Uterus (tissue), 4 donors: ENCODE measurements around the gene RCHY1. TPM values are rescaled to one million over a fixed set of nuclear protein-coding genes. Genes with fewer than 3 reads are reported as not detected.

Experiments
- DNase-seq, 2 donors: peaks; one replicate each; pipeline ENCODE4 v3.0.0-alpha.2; 2019 to 2020
- H3K27ac ChIP-seq, 2 donors: fragments of 200-600 bp; sonication (generic); 1 replicate in 1 of 2; 2 replicates in 1 of 2; pipeline ENCODE4 v1.5.1; 2016 to 2018
- H3K27me3 ChIP-seq, 2 donors: fragments of 200-600 bp; sonication (generic); one replicate each; pipeline ENCODE4 v1.5.1; 2018 to 2019; ENCODE audit warnings: control low read depth in 1 of 2
- H3K36me3 ChIP-seq, 2 donors: fragments of 200-600 bp; sonication (generic); one replicate each; pipeline ENCODE4 v1.5.1; 2019; ENCODE audit warnings: control low read depth in 1 of 2
- H3K4me1 ChIP-seq, 2 donors: fragments of 200-600 bp; sonication (generic); one replicate each; pipeline ENCODE4 v1.5.1; 2018 to 2019; ENCODE audit warnings: control low read depth in 1 of 2
- H3K4me3 ChIP-seq, 2 donors: fragments of 200-600 bp; sonication (generic); 1 replicate in 1 of 2; 2 replicates in 1 of 2; pipeline ENCODE4 v1.5.1; 2018 to 2019; ENCODE audit warnings: mild to moderate bottlenecking in 1 of 2
- H3K9me3 ChIP-seq, 2 donors: fragments of 200-600 bp; sonication (generic); one replicate each; pipeline ENCODE4 v1.5.1; 2019; ENCODE audit warnings: control low read depth in 1 of 2
- CTCF ChIP-seq, 4 experiments: fragments of 200-600 bp in 2 of 4; fragments of 450-650 bp in 2 of 4; sonication (generic) in 2 of 4; IDR thresholded peaks; one replicate each; pipeline ENCODE4 v1.5.1; 2016 to 2019; ENCODE audit warnings: antibody characterized with exemption in 4 of 4, mild to moderate bottlenecking in 2 of 4, moderate library complexity in 1 of 4
- POLR2A ChIP-seq, 2 donors: fragments of 450-650 bp; IDR thresholded peaks; one replicate each; pipeline ENCODE4 v1.6.1; 2016; ENCODE audit warnings: antibody characterized with exemption in 2 of 2, mild to moderate bottlenecking in 1 of 2, moderate library complexity in 1 of 2
- intact Hi-C: fragments of 100-400 bp; cut with DNase I; formaldehyde crosslinking; loops from one replicate; pipeline ENCODE4 v1.15.1; 2023; ENCODE audit warnings: low total_unique reads
- total RNA-seq, 4 donors: library from RNA; depleted of rRNA in 3 of 4; stranded (reverse); fragments of >200 nt in 3 of 4; gene quantifications; one replicate each; pipeline versions ENCODE4 v1.1.0 to v1.2.4, GENCODE V29; 2014 to 2023
- donor health status: DM: yes; HTN: yes; CAD: no.

RCHY1 gene
- total RNA-seq, 4 donors from 2014 or later: 26.8 to 64.9 (median 33.5) TPM

DNA sequence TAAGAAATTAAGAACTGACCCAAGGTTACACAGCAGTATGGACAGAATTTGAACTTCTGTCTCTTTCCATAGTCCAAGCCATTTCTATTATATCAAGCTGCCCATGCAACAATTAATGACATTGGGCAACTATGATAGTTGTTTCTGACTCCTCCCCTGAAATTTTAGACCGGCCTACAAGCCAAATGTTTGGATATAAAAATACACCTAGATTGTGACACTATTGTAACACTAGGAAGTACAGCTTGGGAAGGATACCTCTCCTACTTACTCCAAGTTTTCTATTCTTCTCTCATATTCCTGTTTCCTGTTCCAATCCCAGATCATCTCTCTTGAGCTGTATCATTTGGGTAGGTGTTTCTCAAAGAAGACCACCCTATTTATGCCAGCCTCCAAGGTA is 43.5 kb downstream of the RCHY1 start:
- Histone ChIP-seq H3K4me1 (no peaks in the 10 kb centered on the region), H3K36me3 (no peaks in the 10 kb centered on the region), H3K27ac (no peak overlapping the region), H3K9me3 (no peaks in the 10 kb centered on the region), H3K27me3 (no peaks in the 10 kb centered on the region), H3K4me3 (no peak overlapping the region)
- DNase-seq: no peak
- TF ChIP-seq CTCF (IDR thresholded peaks at IDR 0.05): no peak
- no peak for TF ChIP-seq POLR2A (IDR thresholded peaks at IDR 0.05)
- intact Hi-C loops: no loop called here

DNA sequence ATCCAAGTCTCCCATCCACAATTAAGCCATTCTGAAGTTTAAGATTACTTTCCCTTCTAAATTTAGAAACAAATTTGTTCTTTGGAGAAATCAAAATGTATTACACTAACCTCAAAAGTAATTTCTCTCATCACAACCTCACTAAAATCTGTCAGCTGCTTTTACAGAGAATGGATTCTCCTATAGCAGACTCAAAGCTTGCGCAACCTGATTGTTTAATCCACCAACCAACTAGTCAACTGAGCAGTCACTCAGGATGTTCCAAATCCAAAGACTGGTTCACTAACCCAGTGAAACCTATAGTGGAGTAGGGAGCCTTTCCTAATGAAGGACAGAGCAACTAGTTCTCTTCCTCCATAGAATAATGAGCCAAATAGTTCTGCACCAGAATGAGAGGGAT is 44.3 kb downstream of the RCHY1 start:
- Histone ChIP-seq H3K4me1 (no peaks in the 10 kb centered on the region), H3K36me3 (no peaks in the 10 kb centered on the region), H3K27ac (no peak overlapping the region), H3K4me3 (no peak overlapping the region), H3K27me3 (no peaks in the 10 kb centered on the region), H3K9me3 (no peaks in the 10 kb centered on the region)
- no peak for DNase-seq
- intact Hi-C loops: no loop called here
- no peak for TF ChIP-seq POLR2A (IDR thresholded peaks at IDR 0.05)
- TF ChIP-seq CTCF (IDR thresholded peaks at IDR 0.05): no peak

- Histone ChIP-seq H3K36me3 (no peaks in the 10 kb centered on the region), H3K27ac (no peak overlapping the region), H3K27me3 (no peaks in the 10 kb centered on the region), H3K9me3 (no peaks in the 10 kb centered on the region), H3K4me3 (no peak overlapping the region), H3K4me1 (no peaks in the 10 kb centered on the region)
- TF ChIP-seq POLR2A (IDR thresholded peaks at IDR 0.05) (no peak), CTCF (IDR thresholded peaks at IDR 0.05) (no peak)
- no peak for DNase-seq
- intact Hi-C loops: no loop called here
Observed at GRCh38 chr4:75457365-75457764, 56.8 kb downstream of the RCHY1 start.

DNA sequence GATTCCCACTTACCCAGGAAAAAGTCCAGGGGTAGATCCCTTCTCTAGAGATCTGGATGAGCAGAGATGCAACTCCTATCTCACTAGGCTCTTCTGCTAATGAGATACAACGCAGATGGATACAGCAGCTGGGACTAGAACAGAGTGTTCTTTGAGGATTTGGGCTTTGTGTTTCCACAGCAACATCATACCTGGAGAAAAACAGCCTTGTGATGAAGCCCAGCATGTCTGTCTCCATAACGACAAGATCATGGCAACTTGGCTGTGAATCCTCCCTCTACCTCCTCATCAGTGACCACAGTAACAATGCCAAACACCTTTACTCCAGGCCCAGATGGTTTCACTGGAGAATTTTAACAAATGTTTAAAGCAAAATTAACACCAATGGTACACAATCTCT is 80.1 kb downstream of the RCHY1 start:
- intact Hi-C loops: no loop called here

GRCh38 chr4:75432683-75433082 is 81.5 kb downstream of the RCHY1 start:
- H3K4me1 ChIP-seq: no peaks in the 10 kb centered on the region
- H3K27ac ChIP-seq: no peak overlapping the region
- H3K4me3 ChIP-seq: no peak overlapping the region
- intact Hi-C loops: no loop called here
- H3K9me3 ChIP-seq: no peaks in the 10 kb centered on the region
- DNase-seq: no peak
- no peaks in the 10 kb centered on the region for H3K36me3 ChIP-seq
- TF ChIP-seq CTCF (IDR thresholded peaks at IDR 0.05) (no peak), POLR2A (IDR thresholded peaks at IDR 0.05) (no peak)
- no peaks in the 10 kb centered on the region for H3K27me3 ChIP-seq

More for the DNA sequence above, 80.1 kb downstream of the RCHY1 start:
- Histone ChIP-seq H3K27me3 (no peaks in the 10 kb centered on the region), H3K36me3 (no peaks in the 10 kb centered on the region), H3K4me3 (no peak overlapping the region), H3K9me3 (no peaks in the 10 kb centered on the region), H3K4me1 (no peaks in the 10 kb centered on the region), H3K27ac (no peak overlapping the region)
- TF ChIP-seq CTCF (IDR thresholded peaks at IDR 0.05) (no peak), POLR2A (IDR thresholded peaks at IDR 0.05) (no peak)
- DNase-seq: no peak
